Thyroid gland (tissue), 4 donors: ENCODE measurements around the gene KIF1B. TPM values are rescaled to one million over a fixed set of nuclear protein-coding genes. Genes with fewer than 3 reads are reported as not detected.

ENCODE experiments used
- DNase-seq, 2 donors: peaks; one replicate each; pipeline ENCODE4 v3.0.0-alpha.2; 2019
- H3K27ac ChIP-seq, 3 donors: fragments of 200-600 bp; sonication (generic); 1 replicate in 2 of 3; 2 replicates in 1 of 3; pipeline ENCODE4 v1.5.1; 2016 to 2019; ENCODE audit warnings: mild to moderate bottlenecking in 1 of 3, moderate library complexity in 1 of 3
- H3K27me3 ChIP-seq: fragments of 200-600 bp; sonication (generic); one replicate; pipeline ENCODE4 v1.5.1; 2019
- H3K36me3 ChIP-seq, 2 donors: fragments of 200-600 bp; sonication (generic); one replicate each; pipeline ENCODE4 v1.5.1; 2016 to 2019
- H3K4me1 ChIP-seq, 2 donors: fragments of 200-600 bp; sonication (generic); one replicate each; pipeline ENCODE4 v1.5.1; 2017 to 2019
- H3K4me3 ChIP-seq, 3 donors: fragments of 200-600 bp; sonication (generic); replicated peaks in 1 of 3; 1 replicate in 2 of 3; 2 replicates in 1 of 3; pipeline ENCODE4 v1.5.1; 2016; ENCODE audit warnings: mild to moderate bottlenecking in 1 of 3
- H3K9me3 ChIP-seq: fragments of 200-600 bp; sonication (generic); one replicate; pipeline ENCODE4 v1.5.1; 2017
- POLR2A ChIP-seq, 2 donors: fragments of 450-650 bp; IDR thresholded peaks; one replicate each; pipeline ENCODE4 v1.6.1; 2017; ENCODE audit warnings: antibody characterized with exemption in 2 of 2, mild to moderate bottlenecking in 2 of 2, moderate library complexity in 1 of 2
- WGBS, 2 donors: methylation state at CpG; one replicate each; pipeline ENCODE4 v1.1.5; 2017; 5-methylcytosine and 5-hydroxymethylcytosine counted together
- intact Hi-C: fragments of 100-400 bp; cut with DNase I; formaldehyde crosslinking; loops from one replicate; pipeline ENCODE4 v1.15.1; 2023
- total RNA-seq, 4 donors: library from RNA; depleted of rRNA; stranded (reverse); fragments of >200 nt; gene quantifications; one replicate each; pipeline ENCODE4 v1.2.3, GENCODE V29; 2016
- TF ChIP-seq, protein P1 (sequence below), 6 experiments: fragments of 200-600 bp in 3 of 6; fragments of 450-650 bp in 3 of 6; sonication (generic) in 3 of 6; IDR thresholded peaks; one replicate each; pipeline ENCODE4 v1.5.1; 2016 to 2019; ENCODE audit warnings: antibody characterized with exemption in 6 of 6, mild to moderate bottlenecking in 2 of 6, inconsistent platforms in 1 of 6, moderate library complexity in 1 of 6

The KIF1B gene
- total RNA-seq, 4 donors from 2014 or later: 51.7 to 70.5 (median 53.5) TPM

GRCh38 chr1:10338047-10338446 lies 127.7 kb downstream of the KIF1B start:
- no peak overlapping the region for H3K4me3 ChIP-seq
- H3K27me3 ChIP-seq: no peaks in the 10 kb centered on the region
- DNase-seq: peak; percentile 33 to 47
- intact Hi-C loops: loop anchor here (10.0 kb wide), 1 partner anchor 123 kb away; the partner anchor contains the start of gene KIF1B
- 53 to 63% methylated on average over 2 of the region's 2 CpGs for WGBS, 2 donors
- H3K27ac ChIP-seq: peak overlapping the region in 2 of 3 donors; percentile 8 to 15
- H3K36me3 ChIP-seq: peaks cover 30 to 48% of the 10 kb centered on the region in 2 donors
- H3K4me1 ChIP-seq: peaks cover 0 to 16% of the 10 kb centered on the region in 2 donors
- H3K9me3 ChIP-seq: no peaks in the 10 kb centered on the region
- TF ChIP-seq POLR2A (IDR thresholded peaks at IDR 0.05): no peak
- TF ChIP-seq, protein P1, sequence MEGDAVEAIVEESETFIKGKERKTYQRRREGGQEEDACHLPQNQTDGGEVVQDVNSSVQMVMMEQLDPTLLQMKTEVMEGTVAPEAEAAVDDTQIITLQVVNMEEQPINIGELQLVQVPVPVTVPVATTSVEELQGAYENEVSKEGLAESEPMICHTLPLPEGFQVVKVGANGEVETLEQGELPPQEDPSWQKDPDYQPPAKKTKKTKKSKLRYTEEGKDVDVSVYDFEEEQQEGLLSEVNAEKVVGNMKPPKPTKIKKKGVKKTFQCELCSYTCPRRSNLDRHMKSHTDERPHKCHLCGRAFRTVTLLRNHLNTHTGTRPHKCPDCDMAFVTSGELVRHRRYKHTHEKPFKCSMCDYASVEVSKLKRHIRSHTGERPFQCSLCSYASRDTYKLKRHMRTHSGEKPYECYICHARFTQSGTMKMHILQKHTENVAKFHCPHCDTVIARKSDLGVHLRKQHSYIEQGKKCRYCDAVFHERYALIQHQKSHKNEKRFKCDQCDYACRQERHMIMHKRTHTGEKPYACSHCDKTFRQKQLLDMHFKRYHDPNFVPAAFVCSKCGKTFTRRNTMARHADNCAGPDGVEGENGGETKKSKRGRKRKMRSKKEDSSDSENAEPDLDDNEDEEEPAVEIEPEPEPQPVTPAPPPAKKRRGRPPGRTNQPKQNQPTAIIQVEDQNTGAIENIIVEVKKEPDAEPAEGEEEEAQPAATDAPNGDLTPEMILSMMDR (IDR thresholded peaks at IDR 0.05): peak; percentile 22 to 68 (median 52)

DNA sequence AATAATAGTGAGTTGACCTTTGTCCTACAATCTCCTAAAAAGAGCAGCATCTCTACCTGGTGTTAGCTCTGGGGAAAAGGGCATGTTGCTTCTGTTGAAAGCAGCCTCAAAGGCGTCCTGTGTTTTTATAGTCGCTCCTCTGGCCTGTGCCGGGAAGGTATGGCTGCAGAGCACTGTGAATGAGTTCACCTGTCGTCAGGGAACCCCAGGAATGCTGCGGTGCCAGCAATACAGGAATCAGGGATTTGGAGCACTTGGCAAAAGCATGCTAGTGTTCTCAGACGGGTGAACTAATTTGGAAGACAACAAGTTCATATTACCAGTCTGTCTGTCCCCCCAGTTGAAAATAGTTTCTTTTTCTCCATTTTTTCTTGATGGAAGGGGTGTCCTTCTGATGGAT lies 128.2 kb downstream of the KIF1B start:
- peaks cover 0 to 16% of the 10 kb centered on the region in 2 donors for H3K4me1 ChIP-seq
- H3K4me3 ChIP-seq: no peak overlapping the region
- H3K27me3 ChIP-seq: no peaks in the 10 kb centered on the region
- intact Hi-C loops: loop anchor here (10.0 kb wide), 1 partner anchor 124 kb away; the partner anchor contains the start of gene KIF1B
- peak; percentile 5 to 14 for DNase-seq
- H3K36me3 ChIP-seq: peaks cover 35 to 54% of the 10 kb centered on the region in 2 donors
- H3K27ac ChIP-seq: peak overlapping the region in 2 of 3 donors; percentile 8 to 15
- no peaks in the 10 kb centered on the region for H3K9me3 ChIP-seq
- TF ChIP-seq, protein P1 (IDR thresholded peaks at IDR 0.05): no peak
- no peak for TF ChIP-seq POLR2A (IDR thresholded peaks at IDR 0.05)
- WGBS, 2 donors: 48 to 49% methylated on average over 6 of the region's 6 CpGs

DNA sequence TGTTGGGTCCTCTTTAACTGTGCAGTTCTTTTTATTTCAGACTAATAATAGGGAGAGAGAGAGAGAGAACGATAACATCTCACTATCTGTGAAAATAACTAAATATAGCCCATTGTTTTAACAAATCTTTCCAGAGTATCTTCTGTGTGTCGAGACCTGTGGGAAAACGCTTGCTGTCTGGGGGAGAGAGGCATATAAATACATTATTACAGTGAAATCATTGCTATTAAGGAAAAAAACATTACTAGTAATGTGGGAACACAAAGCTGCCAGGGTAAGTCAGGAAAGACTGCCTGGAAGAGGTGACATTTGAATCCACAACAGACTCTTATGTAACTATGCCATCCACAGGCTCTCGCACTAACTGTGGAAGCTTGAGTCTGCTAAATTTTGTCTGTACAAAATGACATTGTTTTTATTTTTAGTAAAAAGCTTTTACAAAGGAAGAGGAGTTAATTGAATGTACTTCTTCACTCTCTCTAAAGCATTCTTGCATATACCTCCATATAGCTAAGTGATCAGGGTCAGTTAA lies 128.7 kb downstream of the KIF1B start:
- no peaks in the 10 kb centered on the region for H3K27me3 ChIP-seq
- peak overlapping the region in 1 of 3 donors; percentile 8 for H3K27ac ChIP-seq
- peaks cover 40 to 59% of the 10 kb centered on the region in 2 donors for H3K36me3 ChIP-seq
- WGBS, 2 donors: 81 to 85% methylated on average over 4 of the region's 4 CpGs
- no peak overlapping the region for H3K4me3 ChIP-seq
- H3K9me3 ChIP-seq: no peaks in the 10 kb centered on the region
- intact Hi-C loops: loop anchor here (10.0 kb wide), 1 partner anchor 124 kb away; the partner anchor contains the start of gene KIF1B
- TF ChIP-seq POLR2A (IDR thresholded peaks at IDR 0.05): no peak
- TF ChIP-seq, protein P1 (IDR thresholded peaks at IDR 0.05): no peak
- peaks cover 0 to 16% of the 10 kb centered on the region in 2 donors for H3K4me1 ChIP-seq
- no peak for DNase-seq

GRCh38 chr1:10339815-10340214 lies 129.4 kb downstream of the KIF1B start:
- Histone ChIP-seq H3K27ac (no peak overlapping the region), H3K36me3 (peaks cover 37 to 60% of the 10 kb centered on the region in 2 donors)

More at GRCh38 chr1:10339815-10340214, 129.4 kb downstream of the KIF1B start:
- H3K27me3 ChIP-seq: no peaks in the 10 kb centered on the region
- H3K9me3 ChIP-seq: no peaks in the 10 kb centered on the region
- WGBS, 2 donors: 58 to 65% methylated on average over 5 of the region's 5 CpGs
- intact Hi-C loops: loop anchor here (10.0 kb wide), 1 partner anchor 125 kb away; the partner anchor contains the start of gene KIF1B
- H3K4me1 ChIP-seq: peaks cover 0 to 16% of the 10 kb centered on the region in 2 donors
- H3K4me3 ChIP-seq: no peak overlapping the region
- TF ChIP-seq, protein P1 (IDR thresholded peaks at IDR 0.05): no peak
- TF ChIP-seq POLR2A (IDR thresholded peaks at IDR 0.05): no peak
- DNase-seq: peak in 1 of 2 donors; percentile 7
